Activated CD8-positive, alpha-beta memory T cell treated with anti-CD3 and anti-CD28 coated beads, Interleukin-2, amount 10 ng/mL, durations not matched to agents 7 days and 5 days (primary cell): ENCODE measurements around the gene SERPINA10. TPM values are rescaled to one million over a fixed set of nuclear protein-coding genes. Genes with fewer than 3 reads are reported as not detected.

Experiments
- ATAC-seq: fragments of 150-1000 bp; cut with Tn5 transposase; one replicate; pipeline ENCODE4 v1.10.0; 2021; ENCODE audit warnings: moderate library complexity
- CTCF ChIA-PET: fragments of 350-600 bp; sonication (Branson Sonifier 250); formaldehyde crosslinking; loops from one replicate; lab custom pipeline; 2021; ENCODE audit warnings: antibody characterized with exemption; lab: Charles Lee
- DNase-seq: peaks from one replicate; pipeline ENCODE4 v3.0.0-alpha.2; 2020
- H3K27ac Mint-ChIP-seq: one replicate; pipeline ENCODE4 v1.8.0; 2021; ENCODE audit warnings: mild to moderate bottlenecking, mixed read lengths
- H3K27me3 Mint-ChIP-seq: one replicate; pipeline ENCODE4 v1.8.0; 2021; ENCODE audit warnings: mixed read lengths
- H3K36me3 Mint-ChIP-seq: one replicate; pipeline ENCODE4 v1.8.0; 2021; ENCODE audit warnings: mild to moderate bottlenecking, mixed read lengths
- H3K4me1 Mint-ChIP-seq: one replicate; pipeline ENCODE4 v1.8.0; 2021; ENCODE audit warnings: mixed read lengths
- H3K4me3 Mint-ChIP-seq: one replicate; pipeline ENCODE4 v1.8.0; 2021; ENCODE audit warnings: mild to moderate bottlenecking, moderate library complexity, mixed read lengths
- H3K9me3 Mint-ChIP-seq: one replicate; pipeline ENCODE4 v1.8.0; 2022; ENCODE audit warnings: low read depth, mixed read lengths
- total RNA-seq, 2 experiments: library from RNA; stranded (reverse); gene quantifications; one replicate each; pipeline ENCODE4 v1.2.3, GENCODE V29; 2021

The SERPINA10 gene
- total RNA-seq, result not detected

GRCh38 chr14:94292872-94293577 is at the start of gene SERPINA10:
SERPINA10 (minus strand) TSS chr14:94293268; CDS start chr14:94290593, 2,675 bp downstream.
- CTCF ChIA-PET, result interaction anchor here (1.1 kb wide), 1 partner anchor 156 kb away, joined by 3 read pairs; no protein-coding TSS in a partner anchor
- H3K4me3 Mint-ChIP-seq, result no peak within 1 kb of the TSS
- no peak for ATAC-seq
- no peak within 1 kb of the TSS for H3K27ac Mint-ChIP-seq
- H3K36me3 Mint-ChIP-seq, result no peaks in the 10 kb centered on the region
- DNase-seq, result no peak
- no peaks in the 10 kb centered on the region for H3K9me3 Mint-ChIP-seq
- no peaks in the 10 kb centered on the region for H3K4me1 Mint-ChIP-seq
- H3K27me3 Mint-ChIP-seq, result no peaks in the 10 kb centered on the region

- Mint-ChIP-seq H3K27ac (no peak overlapping the region), H3K27me3 (no peaks in the 10 kb centered on the region), H3K4me3 (no peak overlapping the region), H3K36me3 (peaks cover 4% of the 10 kb centered on the region), H3K9me3 (no peaks in the 10 kb centered on the region), H3K4me1 (peaks cover 9% of the 10 kb centered on the region)
- ATAC-seq (peak; percentile 27), DNase-seq (no peak)
- CTCF ChIA-PET, result interaction anchor here (0.8 kb wide), 1 partner anchor 166 kb away, joined by 3 read pairs; no protein-coding TSS in a partner anchor
These were observed 49.4 kb upstream of the SERPINA10 start for GRCh38 chr14:94342334-94342934.

DNA sequence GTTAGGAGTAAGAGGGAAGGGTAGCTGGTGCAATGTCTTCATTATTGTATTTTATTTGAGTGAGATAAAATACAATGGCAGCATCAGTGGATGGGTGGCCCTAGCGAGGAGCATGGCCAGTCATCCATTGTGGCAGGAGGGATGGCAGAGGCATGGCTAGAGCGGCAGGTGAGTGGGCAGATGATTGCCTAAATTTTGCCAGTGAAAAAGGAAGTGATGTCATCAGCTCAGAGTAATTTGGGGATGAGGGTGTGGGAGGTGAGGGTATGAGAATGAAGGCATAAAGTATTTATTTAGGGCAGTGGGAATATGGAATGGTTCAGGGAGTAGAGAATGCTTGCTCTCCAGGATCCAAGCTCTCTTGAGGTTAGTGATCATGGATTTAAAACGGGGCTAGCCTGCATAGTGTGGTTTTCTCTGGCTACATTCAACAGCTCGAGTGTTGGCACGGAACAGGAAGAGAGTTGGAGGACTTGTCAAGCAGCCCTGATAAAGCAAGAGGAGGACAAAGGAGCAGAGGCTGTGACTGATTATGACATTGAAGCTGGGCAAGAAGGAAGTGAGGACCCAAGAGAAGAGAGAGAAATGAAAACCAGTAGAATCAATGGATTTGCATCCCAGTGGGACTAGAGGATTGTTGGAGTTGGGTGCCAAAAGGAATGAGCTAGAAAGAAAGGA is 48.7 kb upstream of the SERPINA10 start:
- DNase-seq, result no peak
- Mint-ChIP-seq H3K27me3 (no peaks in the 10 kb centered on the region), H3K4me1 (peaks cover 9% of the 10 kb centered on the region), H3K27ac (no peak overlapping the region), H3K4me3 (no peak overlapping the region), H3K36me3 (peaks cover 4% of the 10 kb centered on the region), H3K9me3 (no peaks in the 10 kb centered on the region)
- CTCF ChIA-PET, result interaction anchor here (0.8 kb wide), 1 partner anchor 166 kb away, joined by 3 read pairs; no protein-coding TSS in a partner anchor
- no peak for ATAC-seq

GRCh38 chr14:94340533-94340932 is 47.5 kb upstream of the SERPINA10 start:
- CTCF ChIA-PET, result no interaction called here
- no peak overlapping the region for H3K4me3 Mint-ChIP-seq
- peaks cover 4% of the 10 kb centered on the region for H3K36me3 Mint-ChIP-seq
- H3K27ac Mint-ChIP-seq, result no peak overlapping the region
- ATAC-seq (no peak), DNase-seq (no peak)
- H3K9me3 Mint-ChIP-seq, result no peaks in the 10 kb centered on the region
- peaks cover 7% of the 10 kb centered on the region for H3K4me1 Mint-ChIP-seq
- peaks cover under 1% of the 10 kb centered on the region for H3K27me3 Mint-ChIP-seq

- H3K4me3 Mint-ChIP-seq, result no peak overlapping the region
- H3K27ac Mint-ChIP-seq, result no peak overlapping the region
- CTCF ChIA-PET, result no interaction called here
- H3K4me1 Mint-ChIP-seq, result peaks cover 2% of the 10 kb centered on the region
- no peak for DNase-seq
- H3K9me3 Mint-ChIP-seq, result no peaks in the 10 kb centered on the region
- H3K27me3 Mint-ChIP-seq, result peaks cover 20% of the 10 kb centered on the region
- no peak for ATAC-seq
- no peaks in the 10 kb centered on the region for H3K36me3 Mint-ChIP-seq
These were observed 45.0 kb upstream of the SERPINA10 start for GRCh38 chr14:94338023-94338422.

GRCh38 chr14:94337274-94337673 is 44.2 kb upstream of the SERPINA10 start:
- Mint-ChIP-seq H3K4me1 (peaks cover 2% of the 10 kb centered on the region), H3K9me3 (no peaks in the 10 kb centered on the region), H3K27me3 (peaks cover 26% of the 10 kb centered on the region), H3K4me3 (no peak overlapping the region), H3K36me3 (no peaks in the 10 kb centered on the region), H3K27ac (no peak overlapping the region)
- CTCF ChIA-PET, result no interaction called here
- ATAC-seq (no peak), DNase-seq (no peak)

DNA sequence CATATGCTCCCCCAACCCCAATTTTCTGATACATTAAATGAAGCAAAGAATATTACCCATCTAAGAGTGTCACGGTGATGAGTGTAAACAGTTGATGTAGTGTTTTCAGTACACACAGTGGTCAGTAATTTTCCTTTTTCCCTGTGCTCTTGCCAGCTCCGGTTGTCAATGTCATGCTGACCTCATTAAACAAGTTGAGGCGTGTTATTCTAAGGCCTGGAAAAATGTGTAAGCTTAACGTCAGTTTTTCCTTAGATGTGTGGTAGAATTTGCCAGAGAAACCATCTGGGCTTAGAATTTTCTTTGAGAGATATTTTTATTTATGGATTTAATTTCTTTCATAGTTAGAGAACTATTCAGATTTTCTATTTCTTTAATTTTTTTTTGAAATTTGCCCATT is 41.8 kb upstream of the SERPINA10 start:
- Mint-ChIP-seq H3K27me3 (peaks cover 27% of the 10 kb centered on the region), H3K4me3 (no peak overlapping the region), H3K36me3 (no peaks in the 10 kb centered on the region), H3K4me1 (no peaks in the 10 kb centered on the region), H3K27ac (no peak overlapping the region), H3K9me3 (no peaks in the 10 kb centered on the region)
- ATAC-seq, result no peak
- CTCF ChIA-PET, result no interaction called here
- no peak for DNase-seq

DNA sequence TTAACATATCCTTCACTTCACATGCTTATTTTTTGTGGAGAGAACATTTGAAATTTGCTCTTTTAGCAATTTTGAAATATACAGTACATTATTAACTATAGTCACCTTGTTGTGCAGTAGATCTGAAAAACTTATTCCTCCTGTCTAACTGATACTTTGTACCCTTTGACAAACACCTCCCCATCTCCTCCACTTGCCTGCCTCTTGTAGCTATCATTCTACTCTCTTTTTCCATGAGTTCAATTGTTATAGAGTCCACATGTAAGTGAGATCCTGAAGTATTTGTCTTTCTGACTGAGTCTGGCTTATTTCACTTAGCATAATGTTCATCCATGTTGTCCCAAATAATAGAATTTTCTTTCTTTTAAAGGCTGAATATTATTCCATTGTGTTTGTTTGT is 39.5 kb upstream of the SERPINA10 start:
- Mint-ChIP-seq H3K4me1 (no peaks in the 10 kb centered on the region), H3K27ac (no peak overlapping the region), H3K36me3 (no peaks in the 10 kb centered on the region), H3K9me3 (no peaks in the 10 kb centered on the region), H3K4me3 (no peak overlapping the region), H3K27me3 (peaks cover 40% of the 10 kb centered on the region)
- no peak for ATAC-seq
- CTCF ChIA-PET, result no interaction called here
- no peak for DNase-seq

DNA sequence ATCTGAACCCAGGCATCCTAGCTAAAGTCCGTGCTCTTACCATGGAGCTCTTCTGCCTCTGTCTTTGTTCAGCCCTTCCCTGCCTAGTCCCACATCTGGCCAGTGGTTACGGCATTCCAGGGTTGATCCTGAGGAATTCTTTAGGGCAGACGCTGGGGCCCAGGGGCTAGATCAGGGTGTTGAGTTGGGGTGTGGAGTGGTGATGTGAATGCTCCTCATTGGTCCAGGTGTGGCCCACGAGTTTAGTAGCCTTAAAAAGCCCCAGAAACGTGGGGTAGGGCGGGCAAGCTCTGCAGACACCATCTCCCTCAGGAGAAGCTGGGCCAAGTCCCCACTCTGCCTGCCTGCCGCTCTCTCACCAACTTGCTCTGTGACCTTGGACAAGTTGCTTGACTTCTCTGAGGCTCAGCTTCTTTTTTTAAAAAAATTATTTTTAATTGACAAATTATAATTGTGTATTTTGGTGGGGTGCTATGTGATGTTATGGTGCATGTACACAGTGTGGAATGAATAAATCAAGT is 39.1 kb upstream of the SERPINA10 start:
- ATAC-seq, result no peak
- Mint-ChIP-seq H3K4me1 (no peaks in the 10 kb centered on the region), H3K36me3 (no peaks in the 10 kb centered on the region), H3K27ac (no peak overlapping the region), H3K4me3 (no peak overlapping the region), H3K27me3 (peaks cover 40% of the 10 kb centered on the region), H3K9me3 (no peaks in the 10 kb centered on the region)
- no peak for DNase-seq
- CTCF ChIA-PET, result no interaction called here

DNA sequence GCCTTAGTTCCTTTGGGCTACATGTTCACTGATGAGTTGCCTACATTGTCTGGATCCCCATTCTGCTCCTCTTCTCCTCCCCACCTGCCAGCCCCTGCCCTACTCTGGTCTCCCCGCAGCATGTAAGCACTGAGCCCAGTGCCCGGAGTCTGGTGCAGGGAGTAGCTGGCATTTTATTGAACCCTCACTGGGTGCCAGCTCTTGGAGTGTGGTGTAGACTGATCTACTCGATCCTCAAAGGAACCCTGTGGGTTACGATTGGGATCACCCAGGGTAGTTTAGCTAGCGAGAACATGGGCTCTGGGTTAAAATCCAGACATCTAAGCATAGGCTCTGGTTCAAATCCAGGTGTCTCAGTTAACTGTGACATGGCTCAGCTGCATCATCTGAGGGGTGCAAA is 38.4 kb upstream of the SERPINA10 start:
- DNase-seq, result no peak
- Mint-ChIP-seq H3K4me3 (no peak overlapping the region), H3K36me3 (no peaks in the 10 kb centered on the region), H3K9me3 (no peaks in the 10 kb centered on the region), H3K27ac (no peak overlapping the region), H3K27me3 (peaks cover 40% of the 10 kb centered on the region), H3K4me1 (no peaks in the 10 kb centered on the region)
- CTCF ChIA-PET, result no interaction called here
- no peak for ATAC-seq

GRCh38 chr14:94330857-94331256 is 37.8 kb upstream of the SERPINA10 start:
- CTCF ChIA-PET, result no interaction called here
- H3K9me3 Mint-ChIP-seq, result no peaks in the 10 kb centered on the region
- no peak overlapping the region for H3K4me3 Mint-ChIP-seq
- H3K4me1 Mint-ChIP-seq, result no peaks in the 10 kb centered on the region
- no peak for DNase-seq
- H3K36me3 Mint-ChIP-seq, result no peaks in the 10 kb centered on the region
- peaks cover 40% of the 10 kb centered on the region for H3K27me3 Mint-ChIP-seq
- no peak overlapping the region for H3K27ac Mint-ChIP-seq
- ATAC-seq, result no peak

GRCh38 chr14:94330432-94330831 is 37.4 kb upstream of the SERPINA10 start:
- CTCF ChIA-PET, result no interaction called here
- H3K36me3 Mint-ChIP-seq, result no peaks in the 10 kb centered on the region
- ATAC-seq (no peak), DNase-seq (no peak)
- H3K27me3 Mint-ChIP-seq, result peaks cover 38% of the 10 kb centered on the region
- H3K4me1 Mint-ChIP-seq, result no peaks in the 10 kb centered on the region
- no peak overlapping the region for H3K27ac Mint-ChIP-seq
- no peaks in the 10 kb centered on the region for H3K9me3 Mint-ChIP-seq
- H3K4me3 Mint-ChIP-seq, result no peak overlapping the region

- H3K4me3 Mint-ChIP-seq, result no peak overlapping the region
- no peaks in the 10 kb centered on the region for H3K9me3 Mint-ChIP-seq
- DNase-seq, result no peak
- H3K4me1 Mint-ChIP-seq, result no peaks in the 10 kb centered on the region
- no peak overlapping the region for H3K27ac Mint-ChIP-seq
- peaks cover 36% of the 10 kb centered on the region for H3K27me3 Mint-ChIP-seq
- CTCF ChIA-PET, result no interaction called here
- H3K36me3 Mint-ChIP-seq, result no peaks in the 10 kb centered on the region
- ATAC-seq, result no peak
These were observed 36.8 kb upstream of the SERPINA10 start for GRCh38 chr14:94329857-94330256.
